HepG2 (cell line): Measurements from ENCODE around the gene CCDC18.

Experiments
- BCL6 ChIP-seq: IDR thresholded peaks from 2 replicates; pipeline ENCODE4 v1.6.1; 2016; ENCODE audit warnings: missing genetic modification reagents, missing compliant biosample characterization
- CREB3 ChIP-seq: sonication (generic); formaldehyde crosslinking; IDR thresholded peaks from 2 replicates; pipeline ENCODE4 v1.5.0; 2020; ENCODE audit warnings: missing genetic modification reagents
- CTCF ChIP-seq: sonication (generic); formaldehyde crosslinking; IDR thresholded peaks from 2 replicates; pipeline ENCODE4 v1.5.0; 2020; ENCODE audit warnings: mild to moderate bottlenecking, missing genetic modification reagents, moderate library complexity
- E2F1 ChIP-seq: sonication (generic); formaldehyde crosslinking; IDR thresholded peaks from 2 replicates; pipeline ENCODE4 v1.5.0; 2020; ENCODE audit warnings: missing genetic modification reagents
- EHMT2 ChIP-seq: fragments of 200-600 bp; sonication (generic); IDR thresholded peaks from 2 replicates; pipeline ENCODE4 v1.7.0; 2017; ENCODE audit warnings: antibody characterized with exemption, low read depth, low read length, borderline replicate concordance
- NFYB ChIP-seq: sonication (generic); formaldehyde crosslinking; IDR thresholded peaks from 2 replicates; pipeline ENCODE4 v1.4.0; 2020; ENCODE audit warnings: missing genetic modification reagents
- TBP ChIP-seq: sonication (generic); formaldehyde crosslinking; IDR thresholded peaks from 2 replicates; pipeline ENCODE4 v1.5.0; 2020; ENCODE audit warnings: missing genetic modification reagents
- THAP8 ChIP-seq: sonication (generic); formaldehyde crosslinking; IDR thresholded peaks from 2 replicates; pipeline ENCODE4 v1.5.1; 2020; ENCODE audit warnings: missing genetic modification reagents, mild to moderate bottlenecking, borderline replicate concordance
- ZNF354B ChIP-seq: sonication (generic); formaldehyde crosslinking; IDR thresholded peaks from 2 replicates; pipeline ENCODE4 v1.8.0; 2022; ENCODE audit warnings: mild to moderate bottlenecking, missing genetic modification reagents
- ZNF570 ChIP-seq: sonication (generic); formaldehyde crosslinking; IDR thresholded peaks from 2 replicates; pipeline ENCODE4 v1.4.0; 2020; ENCODE audit warnings: mild to moderate bottlenecking, missing genetic modification reagents, borderline replicate concordance
- ZNF687 ChIP-seq: sonication (generic); formaldehyde crosslinking; IDR thresholded peaks from 2 replicates; pipeline ENCODE4 v1.5.1; 2020; ENCODE audit warnings: mild to moderate bottlenecking, missing genetic modification reagents, moderate library complexity
- ZNF766 ChIP-seq: sonication (generic); formaldehyde crosslinking; IDR thresholded peaks from 2 replicates; pipeline ENCODE4 v1.5.0; 2020; ENCODE audit warnings: missing genetic modification reagents, borderline replicate concordance
- ZNF788 ChIP-seq: sonication (generic); formaldehyde crosslinking; IDR thresholded peaks from 2 replicates; pipeline ENCODE4 v1.5.0; 2020; ENCODE audit warnings: mild to moderate bottlenecking, missing genetic modification reagents, borderline replicate concordance

- TF ChIP-seq ZNF788 (CRISPR knock-in tag) = no peak
- no peak for TF ChIP-seq BCL6 (CRISPR knock-in tag)
- TF ChIP-seq ZNF766 (CRISPR knock-in tag) = no peak
- no peak for TF ChIP-seq NFYB (CRISPR knock-in tag)
- TF ChIP-seq E2F1 (CRISPR knock-in tag) = no peak
- TF ChIP-seq THAP8 (CRISPR knock-in tag) = no peak
- no peak for TF ChIP-seq ZNF354B (CRISPR knock-in tag)
- TF ChIP-seq TBP (CRISPR knock-in tag) = no peak
- no peak for TF ChIP-seq CREB3 (CRISPR knock-in tag)
- TF ChIP-seq EHMT2 = no peak
- no peak for TF ChIP-seq CTCF (CRISPR knock-in tag)
- no peak for TF ChIP-seq ZNF570
- no peak for TF ChIP-seq ZNF687
Measured at GRCh38 chr1:93207211-93207610, 26.7 kb downstream of the CCDC18 start.
